Uterus (tissue), 4 donors: ENCODE data around the gene NT5C3B. TPM values are rescaled to one million over a fixed set of nuclear protein-coding genes. Genes with fewer than 3 reads are reported as not detected.
"Not testable (repeated sequence)": the region's sequence is repeated elsewhere in the genome, so short reads cannot be mapped to it uniquely, and the experiment has no call there.

ENCODE experiments used
- DNase-seq, 2 donors: peaks; one replicate each; pipeline ENCODE4 v3.0.0-alpha.2; 2019 to 2020
- H3K27ac ChIP-seq, 2 donors: fragments of 200-600 bp; sonication (generic); 1 replicate in 1 of 2; 2 replicates in 1 of 2; pipeline ENCODE4 v1.5.1; 2016 to 2018
- H3K27me3 ChIP-seq, 2 donors: fragments of 200-600 bp; sonication (generic); one replicate each; pipeline ENCODE4 v1.5.1; 2018 to 2019; ENCODE audit warnings: control low read depth in 1 of 2
- H3K36me3 ChIP-seq, 2 donors: fragments of 200-600 bp; sonication (generic); one replicate each; pipeline ENCODE4 v1.5.1; 2019; ENCODE audit warnings: control low read depth in 1 of 2
- H3K4me1 ChIP-seq, 2 donors: fragments of 200-600 bp; sonication (generic); one replicate each; pipeline ENCODE4 v1.5.1; 2018 to 2019; ENCODE audit warnings: control low read depth in 1 of 2
- H3K4me3 ChIP-seq, 2 donors: fragments of 200-600 bp; sonication (generic); 1 replicate in 1 of 2; 2 replicates in 1 of 2; pipeline ENCODE4 v1.5.1; 2018 to 2019; ENCODE audit warnings: mild to moderate bottlenecking in 1 of 2
- H3K9me3 ChIP-seq, 2 donors: fragments of 200-600 bp; sonication (generic); one replicate each; pipeline ENCODE4 v1.5.1; 2019; ENCODE audit warnings: control low read depth in 1 of 2
- POLR2A ChIP-seq, 2 donors: fragments of 450-650 bp; IDR thresholded peaks; one replicate each; pipeline ENCODE4 v1.6.1; 2016; ENCODE audit warnings: antibody characterized with exemption in 2 of 2, mild to moderate bottlenecking in 1 of 2, moderate library complexity in 1 of 2
- intact Hi-C: fragments of 100-400 bp; cut with DNase I; formaldehyde crosslinking; loops from one replicate; pipeline ENCODE4 v1.15.1; 2023; ENCODE audit warnings: low total_unique reads
- total RNA-seq, 4 donors: library from RNA; depleted of rRNA in 3 of 4; stranded (reverse); fragments of >200 nt in 3 of 4; gene quantifications; one replicate each; pipeline versions ENCODE4 v1.1.0 to v1.2.4, GENCODE V29; 2014 to 2023
- TF ChIP-seq, protein P1 (sequence below), 4 experiments: fragments of 200-600 bp in 2 of 4; fragments of 450-650 bp in 2 of 4; sonication (generic) in 2 of 4; IDR thresholded peaks; one replicate each; pipeline ENCODE4 v1.5.1; 2016 to 2019; ENCODE audit warnings: antibody characterized with exemption in 4 of 4, mild to moderate bottlenecking in 2 of 4, moderate library complexity in 1 of 4
- donor health status: DM: yes; HTN: yes; CAD: no.

NT5C3B gene
- total RNA-seq, 4 donors from 2014 or later: 32.5 to 77.9 (median 68.1) TPM

DNA sequence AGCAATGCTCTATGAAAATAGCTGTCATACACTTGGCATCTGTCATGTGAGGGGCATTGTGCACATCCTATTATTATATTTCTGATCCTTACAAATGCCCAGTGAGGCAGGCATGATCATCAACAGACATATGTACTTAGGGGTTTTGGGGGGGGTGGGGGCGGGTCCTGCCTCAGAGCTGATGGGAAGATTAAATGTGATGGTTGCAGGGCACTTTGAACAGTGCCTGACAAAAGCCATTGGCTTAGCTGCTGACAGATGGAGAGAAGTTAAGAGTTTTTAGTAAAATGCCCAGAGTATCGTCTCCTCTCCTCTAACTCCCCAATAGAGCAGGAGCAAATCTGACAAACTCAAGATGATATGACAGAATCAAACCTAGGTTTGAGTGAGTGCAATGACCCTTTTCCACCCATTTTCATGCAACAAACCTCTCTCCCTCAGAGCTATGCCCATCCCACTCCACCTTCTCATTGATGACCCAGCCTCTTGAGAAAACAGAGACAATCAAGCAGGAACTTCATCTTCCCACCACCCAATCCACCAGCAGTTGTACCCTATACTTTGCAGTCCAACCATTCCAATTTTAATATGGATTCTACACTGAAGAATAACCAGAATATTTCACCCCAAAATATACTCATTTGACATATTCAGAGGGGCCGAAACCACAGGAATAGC is 24.4 kb upstream of the NT5C3B start:
- H3K9me3 ChIP-seq: no peaks in the 10 kb centered on the region
- H3K4me1 ChIP-seq: peaks cover 9 to 10% of the 10 kb centered on the region in 2 donors
- no peaks in the 10 kb centered on the region for H3K36me3 ChIP-seq
- no peak overlapping the region for H3K27ac ChIP-seq
- TF ChIP-seq POLR2A (IDR thresholded peaks at IDR 0.05): no peak
- TF ChIP-seq, protein P1, sequence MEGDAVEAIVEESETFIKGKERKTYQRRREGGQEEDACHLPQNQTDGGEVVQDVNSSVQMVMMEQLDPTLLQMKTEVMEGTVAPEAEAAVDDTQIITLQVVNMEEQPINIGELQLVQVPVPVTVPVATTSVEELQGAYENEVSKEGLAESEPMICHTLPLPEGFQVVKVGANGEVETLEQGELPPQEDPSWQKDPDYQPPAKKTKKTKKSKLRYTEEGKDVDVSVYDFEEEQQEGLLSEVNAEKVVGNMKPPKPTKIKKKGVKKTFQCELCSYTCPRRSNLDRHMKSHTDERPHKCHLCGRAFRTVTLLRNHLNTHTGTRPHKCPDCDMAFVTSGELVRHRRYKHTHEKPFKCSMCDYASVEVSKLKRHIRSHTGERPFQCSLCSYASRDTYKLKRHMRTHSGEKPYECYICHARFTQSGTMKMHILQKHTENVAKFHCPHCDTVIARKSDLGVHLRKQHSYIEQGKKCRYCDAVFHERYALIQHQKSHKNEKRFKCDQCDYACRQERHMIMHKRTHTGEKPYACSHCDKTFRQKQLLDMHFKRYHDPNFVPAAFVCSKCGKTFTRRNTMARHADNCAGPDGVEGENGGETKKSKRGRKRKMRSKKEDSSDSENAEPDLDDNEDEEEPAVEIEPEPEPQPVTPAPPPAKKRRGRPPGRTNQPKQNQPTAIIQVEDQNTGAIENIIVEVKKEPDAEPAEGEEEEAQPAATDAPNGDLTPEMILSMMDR (IDR thresholded peaks at IDR 0.05): no peak
- DNase-seq: no peak
- H3K27me3 ChIP-seq: no peaks in the 10 kb centered on the region
- intact Hi-C loops: no loop called here
- no peak overlapping the region for H3K4me3 ChIP-seq

DNA sequence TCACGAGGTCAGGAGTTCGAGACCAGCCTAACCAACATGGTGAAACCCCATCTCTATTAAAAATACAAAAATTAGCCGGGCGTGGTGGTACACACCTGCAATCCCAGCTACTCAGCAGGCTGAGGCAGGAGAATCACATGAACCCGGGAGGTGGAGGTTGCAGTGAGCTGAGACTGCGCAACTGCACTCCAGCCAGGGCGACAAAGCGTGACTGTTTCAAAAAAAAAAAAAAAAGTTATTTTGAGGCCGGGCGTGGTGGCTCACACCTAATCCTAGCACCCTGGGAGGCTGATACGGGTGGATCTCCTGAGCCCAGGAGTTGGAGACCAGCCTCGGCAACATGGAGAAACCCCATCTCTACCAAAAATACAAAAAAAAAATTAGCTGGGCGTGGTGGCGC is 15.3 kb upstream of the NT5C3B start:
- H3K27ac ChIP-seq, intact Hi-C loops, H3K4me1 ChIP-seq, H3K9me3 ChIP-seq, H3K27me3 ChIP-seq, H3K4me3 ChIP-seq, H3K36me3 ChIP-seq, DNase-seq: not testable (repeated sequence)

DNA sequence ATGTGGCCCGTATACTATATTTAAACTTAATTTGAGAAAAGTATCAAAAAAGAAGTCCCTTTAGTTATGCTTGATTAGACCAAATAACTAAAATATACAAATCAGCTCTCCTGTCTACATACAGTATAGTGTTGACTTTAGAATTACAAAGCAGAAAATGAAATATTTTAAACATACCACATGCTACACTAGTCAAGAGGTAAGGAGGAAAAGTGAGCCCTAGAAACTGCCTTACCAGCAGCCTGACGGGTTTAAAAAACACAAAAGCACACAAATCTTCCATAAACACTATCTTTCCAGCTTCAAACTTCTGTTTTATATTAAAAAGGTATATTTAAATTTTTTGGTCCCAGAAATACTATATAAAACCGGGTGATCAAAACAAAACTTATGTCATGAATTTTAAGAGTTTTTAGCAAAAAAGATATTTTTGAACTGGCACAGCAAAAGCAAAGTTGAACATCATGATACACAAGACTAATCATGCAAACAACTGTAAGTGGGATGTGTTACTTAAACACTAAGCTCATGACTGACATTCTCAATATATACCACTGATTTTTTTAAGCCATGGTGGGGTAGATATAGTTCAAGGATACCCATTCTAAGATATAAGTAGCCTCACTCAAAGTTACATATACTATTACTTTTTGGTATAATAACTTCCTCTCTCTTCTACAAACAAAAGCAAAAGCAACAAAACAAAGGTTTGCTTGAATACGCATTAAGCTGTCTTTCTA is 13.4 kb upstream of the NT5C3B start:
- peaks cover 0 to 4% of the 10 kb centered on the region in 2 donors for H3K4me1 ChIP-seq
- peak overlapping the region in 1 of 2 donors; percentile 44 for H3K27ac ChIP-seq
- no peak overlapping the region for H3K4me3 ChIP-seq
- intact Hi-C loops: no loop called here
- no peaks in the 10 kb centered on the region for H3K27me3 ChIP-seq
- no peaks in the 10 kb centered on the region for H3K9me3 ChIP-seq
- no peak for DNase-seq
- H3K36me3 ChIP-seq: no peaks in the 10 kb centered on the region
- no peak for TF ChIP-seq POLR2A (IDR thresholded peaks at IDR 0.05)
- TF ChIP-seq, protein P1 (IDR thresholded peaks at IDR 0.05): no peak

DNA sequence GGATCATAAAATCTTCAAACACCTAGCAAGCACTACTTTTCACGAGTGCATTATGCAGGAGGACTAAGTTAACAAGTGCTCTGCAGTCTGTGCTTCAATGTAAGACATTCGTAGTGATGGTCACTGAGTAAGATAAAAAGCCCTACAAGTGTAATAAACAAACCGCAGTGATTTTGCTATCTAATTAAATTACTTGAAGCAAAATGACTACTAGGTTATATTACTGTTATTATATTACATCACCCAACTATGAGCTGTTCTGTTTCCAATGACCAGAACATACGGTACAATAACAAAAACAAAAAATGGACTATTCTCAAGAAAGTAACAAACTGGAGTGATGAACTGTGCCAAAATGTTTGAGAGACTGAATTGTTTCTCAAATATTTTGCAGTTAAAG is 12.8 kb upstream of the NT5C3B start:
- no peak overlapping the region for H3K27ac ChIP-seq
- H3K36me3 ChIP-seq: no peaks in the 10 kb centered on the region
- intact Hi-C loops: no loop called here

DNA sequence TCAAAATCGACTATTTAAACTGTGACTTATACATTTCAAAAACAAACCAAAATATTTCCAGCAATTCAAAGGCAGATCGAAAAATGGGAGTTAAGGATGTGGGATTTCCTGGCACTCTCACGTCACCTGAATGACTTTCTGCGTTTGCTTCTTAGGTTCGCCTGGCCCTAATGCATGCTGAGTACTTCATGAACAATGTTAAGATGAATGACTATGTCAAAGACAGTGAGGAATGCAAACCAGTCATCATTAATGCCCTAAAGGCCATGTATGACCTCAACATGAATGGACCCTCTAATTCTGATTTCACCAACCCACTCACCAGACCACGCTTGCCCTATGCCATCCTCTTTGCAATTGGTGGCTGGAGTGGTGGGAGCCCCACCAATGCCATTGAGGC is 8.9 kb upstream of the NT5C3B start:
- intact Hi-C loops: no loop called here
- no peaks in the 10 kb centered on the region for H3K36me3 ChIP-seq
- H3K4me1 ChIP-seq: peaks cover 0 to 4% of the 10 kb centered on the region in 2 donors
- no peaks in the 10 kb centered on the region for H3K27me3 ChIP-seq
- DNase-seq: no peak
- TF ChIP-seq, protein P1 (IDR thresholded peaks at IDR 0.05): no peak
- no peak for TF ChIP-seq POLR2A (IDR thresholded peaks at IDR 0.05)
- H3K4me3 ChIP-seq: no peak overlapping the region
- H3K27ac ChIP-seq: no peak overlapping the region
- H3K9me3 ChIP-seq: no peaks in the 10 kb centered on the region

More for the DNA sequence above, 12.8 kb upstream of the NT5C3B start:
- Histone ChIP-seq H3K9me3 (no peaks in the 10 kb centered on the region), H3K27me3 (no peaks in the 10 kb centered on the region), H3K4me3 (no peak overlapping the region), H3K4me1 (peaks cover 0 to 4% of the 10 kb centered on the region in 2 donors)
- no peak for TF ChIP-seq POLR2A (IDR thresholded peaks at IDR 0.05)
- TF ChIP-seq, protein P1 (IDR thresholded peaks at IDR 0.05): no peak
- DNase-seq: no peak

DNA sequence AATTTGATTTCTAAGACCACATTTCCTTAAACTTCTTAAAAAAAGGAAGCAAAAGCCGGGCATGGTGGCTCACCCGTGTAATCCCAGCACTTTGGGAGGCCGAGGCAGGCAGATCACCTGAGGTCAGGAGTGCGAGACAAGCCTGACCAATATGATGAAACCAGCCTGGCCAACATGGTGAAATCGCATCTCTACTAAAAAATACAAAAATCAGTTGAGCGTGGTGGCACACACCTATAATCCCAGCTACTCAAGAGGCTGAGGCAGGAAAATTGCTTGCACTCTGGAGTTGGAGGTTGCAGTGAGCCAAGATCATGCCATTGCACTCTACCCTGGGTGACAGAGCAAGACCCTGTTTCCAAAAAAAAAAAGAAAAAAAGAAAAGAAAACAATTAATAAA is 4.7 kb upstream of the NT5C3B start:
- DNase-seq, H3K4me1 ChIP-seq, intact Hi-C loops, H3K4me3 ChIP-seq, H3K27ac ChIP-seq, H3K36me3 ChIP-seq, H3K27me3 ChIP-seq, H3K9me3 ChIP-seq: not testable (repeated sequence)

DNA sequence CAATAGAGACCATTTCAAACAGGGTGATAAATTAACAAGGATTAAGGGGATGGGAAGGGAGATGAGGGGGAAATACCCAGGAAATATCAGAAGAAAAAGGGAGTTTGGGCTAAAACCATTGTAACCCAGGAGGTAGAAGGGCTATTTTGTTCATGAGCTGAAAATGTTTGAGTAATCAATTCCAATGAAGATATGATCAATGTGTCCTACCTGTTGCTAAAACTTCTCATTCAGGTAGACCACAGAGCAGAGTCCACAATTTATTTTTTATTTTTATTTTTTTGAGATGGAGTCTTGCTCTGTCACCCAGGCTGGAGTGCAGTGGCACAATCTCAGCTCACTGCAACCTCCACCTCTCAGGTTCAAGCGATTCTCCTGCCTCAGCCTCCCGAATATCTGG is 3.4 kb upstream of the NT5C3B start:
- H3K27me3 ChIP-seq, DNase-seq, H3K9me3 ChIP-seq, intact Hi-C loops, H3K4me3 ChIP-seq, H3K27ac ChIP-seq, H3K4me1 ChIP-seq, H3K36me3 ChIP-seq: not testable (repeated sequence)
